ENCODE data around the gene KRTAP20-2. TPM values are rescaled to one million over a fixed set of nuclear protein-coding genes. Genes with fewer than 3 reads are reported as not detected.

The KRTAP20-2 gene
- total RNA-seq, 6 experiments from 2014 or later, result not detected

DNA sequence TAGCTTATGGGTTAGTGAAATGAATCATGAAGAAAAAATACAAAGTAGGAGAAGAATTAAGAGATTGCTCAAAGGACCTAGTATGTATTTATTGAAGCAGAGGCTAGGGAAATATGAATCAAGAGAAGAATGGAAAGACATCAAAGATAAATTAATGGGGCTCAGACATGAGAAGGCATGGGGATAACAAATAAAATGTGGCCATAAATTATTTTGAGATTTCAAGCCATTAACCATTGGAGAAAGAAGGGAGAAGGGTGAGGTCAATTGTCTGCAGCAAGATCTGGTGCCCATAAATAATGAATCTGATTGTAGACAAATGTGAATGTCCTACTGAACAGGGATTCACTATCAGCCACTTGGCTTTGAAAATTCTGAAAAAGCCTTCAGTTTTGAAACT is 17.9 kb downstream of the KRTAP20-2 start:
- ATAC-seq (no peak), DNase-seq (no peak)
- H3K27me3 ChIP-seq, result no peaks in the 10 kb centered on the region
- H3K4me1 ChIP-seq, result no peaks in the 10 kb centered on the region
- TF ChIP-seq, protein P1, sequence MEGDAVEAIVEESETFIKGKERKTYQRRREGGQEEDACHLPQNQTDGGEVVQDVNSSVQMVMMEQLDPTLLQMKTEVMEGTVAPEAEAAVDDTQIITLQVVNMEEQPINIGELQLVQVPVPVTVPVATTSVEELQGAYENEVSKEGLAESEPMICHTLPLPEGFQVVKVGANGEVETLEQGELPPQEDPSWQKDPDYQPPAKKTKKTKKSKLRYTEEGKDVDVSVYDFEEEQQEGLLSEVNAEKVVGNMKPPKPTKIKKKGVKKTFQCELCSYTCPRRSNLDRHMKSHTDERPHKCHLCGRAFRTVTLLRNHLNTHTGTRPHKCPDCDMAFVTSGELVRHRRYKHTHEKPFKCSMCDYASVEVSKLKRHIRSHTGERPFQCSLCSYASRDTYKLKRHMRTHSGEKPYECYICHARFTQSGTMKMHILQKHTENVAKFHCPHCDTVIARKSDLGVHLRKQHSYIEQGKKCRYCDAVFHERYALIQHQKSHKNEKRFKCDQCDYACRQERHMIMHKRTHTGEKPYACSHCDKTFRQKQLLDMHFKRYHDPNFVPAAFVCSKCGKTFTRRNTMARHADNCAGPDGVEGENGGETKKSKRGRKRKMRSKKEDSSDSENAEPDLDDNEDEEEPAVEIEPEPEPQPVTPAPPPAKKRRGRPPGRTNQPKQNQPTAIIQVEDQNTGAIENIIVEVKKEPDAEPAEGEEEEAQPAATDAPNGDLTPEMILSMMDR (IDR thresholded peaks at IDR 0.05), result no peak
- no peak for TF ChIP-seq POLR2A (IDR thresholded peaks at IDR 0.05)
- no peaks in the 10 kb centered on the region for H3K9me3 ChIP-seq
- intact Hi-C loops (cut with DNase I), result no loop called here
- no peaks in the 10 kb centered on the region for H3K36me3 ChIP-seq
- H3K27ac ChIP-seq, result no peak overlapping the region
- no peak overlapping the region for H3K4me3 ChIP-seq

DNA sequence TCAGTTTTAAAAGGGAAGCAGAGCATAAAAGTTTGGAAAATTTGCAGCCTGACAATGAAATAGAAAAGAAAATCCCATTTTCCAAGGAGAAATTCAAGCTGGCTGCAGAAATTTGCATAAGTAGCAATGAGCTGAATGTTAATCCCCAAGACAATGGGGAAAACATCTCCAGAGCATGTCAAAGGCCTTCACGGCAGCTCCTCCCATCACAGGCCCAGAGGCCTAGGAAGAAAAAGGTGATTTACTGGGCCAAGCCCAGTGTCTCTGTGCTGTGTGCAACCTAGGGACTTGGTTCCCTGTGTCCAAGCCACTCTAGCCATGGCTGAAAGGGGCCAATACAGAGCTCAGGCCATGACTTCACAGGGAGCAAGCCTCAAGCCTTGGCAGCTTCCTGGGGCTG is 33.8 kb downstream of the KRTAP20-2 start:
- Histone ChIP-seq H3K27ac (no peak overlapping the region), H3K4me3 (no peak overlapping the region), H3K4me1 (no peaks in the 10 kb centered on the region), H3K36me3 (no peaks in the 10 kb centered on the region), H3K27me3 (no peaks in the 10 kb centered on the region), H3K9me3 (no peaks in the 10 kb centered on the region)
- intact Hi-C loops (cut with DNase I), result no loop called here
- ATAC-seq (no peak), DNase-seq (no peak)
- WGBS (ENCODE audit: insufficient coverage, low coverage, low lambda C conversion rate, missing lambda C conversion rate), result 60% methylated on average over 1 of the region's 1 CpG
- TF ChIP-seq, protein P1 (IDR thresholded peaks at IDR 0.05), result no peak
- TF ChIP-seq POLR2A (IDR thresholded peaks at IDR 0.05), result no peak

DNA sequence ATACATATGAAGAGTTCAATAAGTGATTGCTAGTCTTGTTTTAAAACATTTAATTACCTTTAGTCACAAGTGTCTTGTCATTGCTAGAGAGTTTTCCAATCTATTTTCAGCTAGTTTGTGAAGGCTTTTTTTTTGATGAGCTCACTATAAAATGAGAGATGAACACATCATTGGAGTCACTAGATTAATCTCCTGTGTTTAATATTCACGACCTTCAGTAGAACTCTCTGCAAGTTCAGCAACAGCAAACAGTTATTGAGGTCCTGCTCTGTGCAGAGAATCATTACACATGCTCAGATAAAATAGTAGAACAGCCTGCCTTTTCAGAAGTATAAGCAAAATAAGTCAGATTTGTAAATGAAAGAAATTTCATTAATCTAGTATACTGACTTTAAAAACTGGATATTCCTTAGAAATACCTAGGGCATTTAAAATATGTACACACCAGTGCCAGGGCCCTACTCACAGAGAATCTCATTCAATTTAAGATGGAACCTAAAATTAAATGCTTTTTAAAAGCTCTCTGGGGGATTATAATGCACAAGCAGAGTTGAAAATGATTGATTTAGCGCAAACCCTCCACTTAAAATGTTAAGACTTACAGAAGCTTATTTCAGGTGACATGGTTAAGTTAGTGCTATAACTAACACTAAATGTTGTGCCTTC is 38.1 kb downstream of the KRTAP20-2 start:
- intact Hi-C loops (cut with DNase I), result no loop called here
- Histone ChIP-seq H3K4me3 (no peak overlapping the region), H3K4me1 (no peaks in the 10 kb centered on the region), H3K27me3 (no peaks in the 10 kb centered on the region), H3K36me3 (no peaks in the 10 kb centered on the region), H3K9me3 (no peaks in the 10 kb centered on the region), H3K27ac (no peak overlapping the region)
- WGBS (ENCODE audit: insufficient coverage, low coverage, low lambda C conversion rate, missing lambda C conversion rate), result 57% methylated on average over 2 of the region's 2 CpGs
- DNase-seq (no peak), ATAC-seq (no peak)
- TF ChIP-seq POLR2A (IDR thresholded peaks at IDR 0.05), result no peak
- TF ChIP-seq, protein P1 (IDR thresholded peaks at IDR 0.05), result no peak

DNA sequence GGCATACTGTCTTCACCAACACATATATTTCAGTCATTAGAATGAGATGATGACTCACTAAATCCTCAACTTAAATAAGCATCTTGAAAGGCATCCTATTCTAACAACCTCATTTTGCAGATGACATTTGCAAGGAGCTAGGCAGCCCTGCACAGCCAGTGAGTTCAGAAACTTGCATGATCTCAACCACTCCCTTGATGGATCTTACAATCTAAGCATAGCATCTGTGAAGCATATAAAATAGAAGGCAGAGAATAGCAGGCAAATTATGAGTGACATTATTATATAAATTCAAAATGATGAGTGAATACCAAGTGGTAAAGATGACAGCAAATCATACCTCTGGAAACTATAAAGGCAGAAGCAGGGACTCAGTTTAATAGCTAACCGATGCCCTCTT is 39.3 kb downstream of the KRTAP20-2 start:
- no peak overlapping the region for H3K4me3 ChIP-seq
- no peaks in the 10 kb centered on the region for H3K27me3 ChIP-seq
- ATAC-seq (no peak), DNase-seq (no peak)
- H3K9me3 ChIP-seq, result no peaks in the 10 kb centered on the region
- 21% methylated on average over 1 of the region's 1 CpG for WGBS (ENCODE audit: insufficient coverage, low coverage, low lambda C conversion rate, missing lambda C conversion rate)
- H3K4me1 ChIP-seq, result no peaks in the 10 kb centered on the region
- no peak for TF ChIP-seq POLR2A (IDR thresholded peaks at IDR 0.05)
- TF ChIP-seq, protein P1 (IDR thresholded peaks at IDR 0.05), result no peak
- intact Hi-C loops (cut with DNase I), result no loop called here
- H3K27ac ChIP-seq, result no peak overlapping the region
- H3K36me3 ChIP-seq, result no peaks in the 10 kb centered on the region

DNA sequence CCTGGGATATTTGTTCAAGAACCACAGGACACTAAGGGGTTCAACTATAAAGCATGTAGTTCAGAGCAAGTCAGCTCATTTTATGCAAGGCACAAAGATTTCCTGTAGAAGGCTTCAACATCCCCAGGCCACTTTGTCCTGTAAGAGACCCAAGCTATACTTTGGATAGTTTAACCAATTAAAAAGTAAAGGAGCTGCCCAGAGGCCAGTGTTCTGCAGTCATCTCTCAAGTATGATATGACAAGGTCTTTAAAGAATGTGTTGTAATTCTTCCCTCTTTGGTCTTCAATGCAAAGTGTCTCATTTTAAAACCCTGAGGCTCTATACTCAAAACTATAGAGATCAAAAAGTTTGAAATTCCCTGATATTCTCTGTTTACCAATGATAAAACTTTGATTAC is 41.7 kb downstream of the KRTAP20-2 start:
- intact Hi-C loops (cut with DNase I), result no loop called here

More for the DNA sequence above, 41.7 kb downstream of the KRTAP20-2 start:
- TF ChIP-seq, protein P1 (IDR thresholded peaks at IDR 0.05), result no peak
- TF ChIP-seq POLR2A (IDR thresholded peaks at IDR 0.05), result no peak
- Histone ChIP-seq H3K36me3 (no peaks in the 10 kb centered on the region), H3K27ac (no peak overlapping the region), H3K4me1 (no peaks in the 10 kb centered on the region), H3K4me3 (no peak overlapping the region), H3K9me3 (no peaks in the 10 kb centered on the region), H3K27me3 (no peaks in the 10 kb centered on the region)
- ATAC-seq, result no peak
- no peak for DNase-seq
